ENCODE measurements around the gene KRTAP4-12. TPM values are rescaled to one million over a fixed set of nuclear protein-coding genes. Genes with fewer than 3 reads are reported as not detected.
"Not testable (repeated sequence)": the region's sequence is repeated elsewhere in the genome, so short reads cannot be mapped to it uniquely, and the experiment has no call there.

The KRTAP4-12 gene
- polyA plus RNA-seq, 3 donors = not detected

DNA sequence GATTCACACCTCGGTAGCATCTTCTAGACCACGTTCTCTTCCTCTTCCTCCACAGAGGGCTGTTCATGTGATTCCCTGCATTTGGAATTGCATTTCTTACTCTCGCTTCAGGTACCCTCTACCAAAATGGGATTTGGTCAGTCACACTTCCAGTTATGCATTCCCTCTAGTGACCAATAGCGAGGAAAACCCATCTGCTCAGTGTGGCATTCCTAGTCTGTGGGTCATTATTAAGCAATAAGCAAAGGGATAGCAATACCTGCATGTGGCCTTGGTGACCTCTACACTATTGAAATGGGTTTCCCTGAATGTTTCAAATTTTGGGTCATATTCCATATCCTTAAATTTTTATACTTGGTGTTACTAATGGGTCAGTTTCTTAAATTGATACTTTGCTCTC, 26.0 kb upstream of the KRTAP4-12 start:
- 79% methylated on average over 3 of the region's 4 CpGs for WGBS (ENCODE audit: insufficient coverage)
- intact Hi-C loops (cut with micrococcal nuclease) = no loop called here
- Histone ChIP-seq H3K4me2 (replicated peaks; ENCODE audit: extremely low read depth, low read length, poor library complexity, severe bottlenecking) (no peak overlapping the region), H3K36me3 (replicated peaks in 1 of 2; ENCODE audit: control insufficient read depth in 1 of 2, insufficient read depth in 2 of 2, low read length in 2 of 2) (no peaks in the 10 kb centered on the region), H3K27ac (ENCODE audit: low read depth in 1 of 2, low read length in 2 of 2) (no peak overlapping the region), H2AFZ (ENCODE audit: insufficient read depth, low read depth, low read length, poor library complexity, severe bottlenecking) (no peak overlapping the region), H3K27me3 (ENCODE audit: control insufficient read depth in 2 of 2, insufficient read depth in 2 of 2, low read length in 2 of 2) (no peaks in the 10 kb centered on the region), H3K9ac (ENCODE audit: insufficient read depth, low read length, poor library complexity, severe bottlenecking) (no peak overlapping the region), H3K4me3 (replicated peaks in 1 of 3; ENCODE audit: low read depth in 2 of 3, low read length in 3 of 3) (no peak overlapping the region), H4K20me1 (ENCODE audit: insufficient read depth, low read length) (no peaks in the 10 kb centered on the region), H3K9me3 (replicated peaks in 1 of 2; ENCODE audit: control insufficient read depth in 1 of 2, insufficient read depth in 1 of 2, low read length in 2 of 2) (no peaks in the 10 kb centered on the region), H3K79me2 (ENCODE audit: insufficient read depth, low read length) (no peaks in the 10 kb centered on the region), H3K4me1 (ENCODE audit: control insufficient read depth in 1 of 2, insufficient read depth in 2 of 2, low read length in 2 of 2) (no peaks in the 10 kb centered on the region)
- no peak for DNase-seq
- no peaks in the 10 kb centered on the region for H3K4me1 Mint-ChIP-seq
- H3K27me3 Mint-ChIP-seq (ENCODE audit: low read depth in 3 of 3) = peaks cover 2 to 8% (median 4%) of the 10 kb centered on the region in 3 donors
- H3K36me3 Mint-ChIP-seq = no peaks in the 10 kb centered on the region
- H3K27ac Mint-ChIP-seq = no peak overlapping the region
- TF ChIP-seq, protein P1, sequence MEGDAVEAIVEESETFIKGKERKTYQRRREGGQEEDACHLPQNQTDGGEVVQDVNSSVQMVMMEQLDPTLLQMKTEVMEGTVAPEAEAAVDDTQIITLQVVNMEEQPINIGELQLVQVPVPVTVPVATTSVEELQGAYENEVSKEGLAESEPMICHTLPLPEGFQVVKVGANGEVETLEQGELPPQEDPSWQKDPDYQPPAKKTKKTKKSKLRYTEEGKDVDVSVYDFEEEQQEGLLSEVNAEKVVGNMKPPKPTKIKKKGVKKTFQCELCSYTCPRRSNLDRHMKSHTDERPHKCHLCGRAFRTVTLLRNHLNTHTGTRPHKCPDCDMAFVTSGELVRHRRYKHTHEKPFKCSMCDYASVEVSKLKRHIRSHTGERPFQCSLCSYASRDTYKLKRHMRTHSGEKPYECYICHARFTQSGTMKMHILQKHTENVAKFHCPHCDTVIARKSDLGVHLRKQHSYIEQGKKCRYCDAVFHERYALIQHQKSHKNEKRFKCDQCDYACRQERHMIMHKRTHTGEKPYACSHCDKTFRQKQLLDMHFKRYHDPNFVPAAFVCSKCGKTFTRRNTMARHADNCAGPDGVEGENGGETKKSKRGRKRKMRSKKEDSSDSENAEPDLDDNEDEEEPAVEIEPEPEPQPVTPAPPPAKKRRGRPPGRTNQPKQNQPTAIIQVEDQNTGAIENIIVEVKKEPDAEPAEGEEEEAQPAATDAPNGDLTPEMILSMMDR (IDR thresholded peaks at IDR 0.05) = no peak
- no peak overlapping the region for H3K4me3 Mint-ChIP-seq
- peaks cover 0 to 3% (median under 1%) of the 10 kb centered on the region in 7 donors for H3K9me3 Mint-ChIP-seq

DNA sequence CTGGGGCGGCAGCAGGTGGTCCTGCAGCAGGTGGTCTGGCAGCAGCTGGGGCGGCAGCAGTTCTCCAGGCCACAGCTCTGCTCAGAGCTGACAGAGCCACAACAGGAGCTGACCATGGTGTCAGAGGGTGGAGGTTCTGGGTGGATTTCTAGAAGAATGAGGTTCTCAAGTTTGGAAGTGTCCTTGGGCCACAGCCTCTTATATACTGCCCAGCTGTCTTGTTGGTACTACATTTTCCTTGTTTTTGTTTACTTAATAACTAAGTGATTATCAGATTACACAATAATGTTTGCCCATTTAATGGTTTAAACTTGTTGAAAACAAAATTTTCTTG, 25.6 kb upstream of the KRTAP4-12 start, which contains the start of gene KRTAP4-5:
TSS of gene KRTAP4-5 (minus strand) at position 174 of the 334 bp plus-strand sequence. CDS start at position 116, 58 bp downstream.
- no peaks in the 10 kb centered on the region for H3K79me2 ChIP-seq (ENCODE audit: insufficient read depth, low read length)
- WGBS (ENCODE audit: insufficient coverage) = 100% methylated on average over 2 of the region's 2 CpGs
- H3K4me3 ChIP-seq (replicated peaks in 1 of 3; ENCODE audit: low read depth in 2 of 3, low read length in 3 of 3) = no peak within 1 kb of the TSS
- no peaks in the 10 kb centered on the region for H3K9me3 ChIP-seq (replicated peaks in 1 of 2; ENCODE audit: control insufficient read depth in 1 of 2, insufficient read depth in 1 of 2, low read length in 2 of 2)
- no peaks in the 10 kb centered on the region for H3K4me1 Mint-ChIP-seq
- no peak within 1 kb of the TSS for H3K27ac Mint-ChIP-seq
- H3K27ac ChIP-seq (ENCODE audit: low read depth in 1 of 2, low read length in 2 of 2) = no peak within 1 kb of the TSS
- peaks cover 3 to 8% (median 4%) of the 10 kb centered on the region in 3 donors for H3K27me3 Mint-ChIP-seq (ENCODE audit: low read depth in 3 of 3)
- intact Hi-C loops (cut with micrococcal nuclease) = no loop called here
- no peaks in the 10 kb centered on the region for H3K27me3 ChIP-seq (ENCODE audit: control insufficient read depth in 2 of 2, insufficient read depth in 2 of 2, low read length in 2 of 2)
- no peak within 1 kb of the TSS for H3K9ac ChIP-seq (ENCODE audit: insufficient read depth, low read length, poor library complexity, severe bottlenecking)
- H3K36me3 Mint-ChIP-seq = no peaks in the 10 kb centered on the region
- no peak within 1 kb of the TSS for H2AFZ ChIP-seq (ENCODE audit: insufficient read depth, low read depth, low read length, poor library complexity, severe bottlenecking)
- H3K9me3 Mint-ChIP-seq = peaks cover 0 to 4% (median 2%) of the 10 kb centered on the region in 7 donors
- no peak within 1 kb of the TSS for H3K4me3 Mint-ChIP-seq
- no peak within 1 kb of the TSS for H3K4me2 ChIP-seq (replicated peaks; ENCODE audit: extremely low read depth, low read length, poor library complexity, severe bottlenecking)
- DNase-seq = no peak
- H4K20me1 ChIP-seq (ENCODE audit: insufficient read depth, low read length) = no peaks in the 10 kb centered on the region
- TF ChIP-seq, protein P1 (IDR thresholded peaks at IDR 0.05) = no peak
- no peaks in the 10 kb centered on the region for H3K36me3 ChIP-seq (replicated peaks in 1 of 2; ENCODE audit: control insufficient read depth in 1 of 2, insufficient read depth in 2 of 2, low read length in 2 of 2)
- no peaks in the 10 kb centered on the region for H3K4me1 ChIP-seq (ENCODE audit: control insufficient read depth in 1 of 2, insufficient read depth in 2 of 2, low read length in 2 of 2)

DNA sequence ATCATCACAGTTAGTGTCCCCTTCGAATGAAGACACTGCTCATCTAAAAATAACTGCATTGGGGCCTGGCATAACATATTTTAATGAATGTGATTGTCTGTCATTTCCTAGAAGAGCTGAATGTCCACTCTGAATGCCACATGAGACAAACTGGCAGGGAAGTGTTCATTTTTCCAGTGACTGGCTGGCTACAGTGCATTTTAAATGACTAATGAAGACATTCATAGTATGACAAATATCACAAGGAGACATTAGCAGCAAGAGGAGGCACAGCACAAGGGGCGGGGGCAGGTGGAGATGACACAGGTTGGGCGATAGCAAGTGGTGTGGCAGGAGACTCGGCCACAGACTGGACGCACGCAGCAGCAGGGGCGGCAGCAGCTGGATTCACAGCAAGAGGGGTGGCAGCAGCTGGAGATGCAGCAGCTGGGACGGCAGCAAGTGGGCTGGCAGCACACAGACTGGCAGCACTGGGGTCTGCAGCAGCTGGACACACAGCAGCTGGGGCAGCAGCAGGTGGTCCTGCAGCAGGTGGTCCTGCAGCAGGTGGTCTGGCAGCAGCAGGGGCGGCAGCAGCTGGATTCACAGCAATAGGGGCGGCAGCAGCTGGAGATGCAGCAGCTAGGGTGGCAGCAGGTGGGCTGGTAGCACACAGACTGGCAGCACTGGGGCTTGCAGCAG, 25.1 kb upstream of the KRTAP4-12 start:
- H3K4me3 ChIP-seq (replicated peaks in 1 of 3; ENCODE audit: low read depth in 2 of 3, low read length in 3 of 3); H3K9ac ChIP-seq (ENCODE audit: insufficient read depth, low read length, poor library complexity, severe bottlenecking); H3K4me3 Mint-ChIP-seq; H3K9me3 ChIP-seq (replicated peaks in 1 of 2; ENCODE audit: control insufficient read depth in 1 of 2, insufficient read depth in 1 of 2, low read length in 2 of 2); H3K4me1 Mint-ChIP-seq; H3K27ac ChIP-seq (ENCODE audit: low read depth in 1 of 2, low read length in 2 of 2); H4K20me1 ChIP-seq (ENCODE audit: insufficient read depth, low read length); H3K4me2 ChIP-seq (replicated peaks; ENCODE audit: extremely low read depth, low read length, poor library complexity, severe bottlenecking); H3K4me1 ChIP-seq (ENCODE audit: control insufficient read depth in 1 of 2, insufficient read depth in 2 of 2, low read length in 2 of 2); H3K36me3 Mint-ChIP-seq; H3K27me3 ChIP-seq (ENCODE audit: control insufficient read depth in 2 of 2, insufficient read depth in 2 of 2, low read length in 2 of 2); H3K27ac Mint-ChIP-seq; DNase-seq; intact Hi-C loops (cut with micrococcal nuclease); H3K36me3 ChIP-seq (replicated peaks in 1 of 2; ENCODE audit: control insufficient read depth in 1 of 2, insufficient read depth in 2 of 2, low read length in 2 of 2); H2AFZ ChIP-seq (ENCODE audit: insufficient read depth, low read depth, low read length, poor library complexity, severe bottlenecking); H3K79me2 ChIP-seq (ENCODE audit: insufficient read depth, low read length); H3K27me3 Mint-ChIP-seq (ENCODE audit: low read depth in 3 of 3); H3K9me3 Mint-ChIP-seq: not testable (repeated sequence)
- WGBS (ENCODE audit: insufficient coverage) = 86% methylated on average over 6 of the region's 10 CpGs

Measured in CD14-positive monocyte (primary cell).